A549 treated with Hydrocortisone at 1 μM for 4 hours (cell line): Measurements from ENCODE around the gene DSG3. TPM values are rescaled to one million over a fixed set of nuclear protein-coding genes. Genes with fewer than 3 reads are reported as not detected.

ENCODE experiments used
- total RNA-seq: library from RNA; stranded (reverse); fragments of 200-300 nt; extraction: Qiagen RNA extraction; gene quantifications from 5 replicates; pipeline ENCODE4 v1.2.3, GENCODE V29; 2022

The DSG3 gene
- total RNA-seq, result 0.01 to 0.02 TPM (median 0.02 TPM) in 3 of 5 replicates, not detected in the others

DNA sequence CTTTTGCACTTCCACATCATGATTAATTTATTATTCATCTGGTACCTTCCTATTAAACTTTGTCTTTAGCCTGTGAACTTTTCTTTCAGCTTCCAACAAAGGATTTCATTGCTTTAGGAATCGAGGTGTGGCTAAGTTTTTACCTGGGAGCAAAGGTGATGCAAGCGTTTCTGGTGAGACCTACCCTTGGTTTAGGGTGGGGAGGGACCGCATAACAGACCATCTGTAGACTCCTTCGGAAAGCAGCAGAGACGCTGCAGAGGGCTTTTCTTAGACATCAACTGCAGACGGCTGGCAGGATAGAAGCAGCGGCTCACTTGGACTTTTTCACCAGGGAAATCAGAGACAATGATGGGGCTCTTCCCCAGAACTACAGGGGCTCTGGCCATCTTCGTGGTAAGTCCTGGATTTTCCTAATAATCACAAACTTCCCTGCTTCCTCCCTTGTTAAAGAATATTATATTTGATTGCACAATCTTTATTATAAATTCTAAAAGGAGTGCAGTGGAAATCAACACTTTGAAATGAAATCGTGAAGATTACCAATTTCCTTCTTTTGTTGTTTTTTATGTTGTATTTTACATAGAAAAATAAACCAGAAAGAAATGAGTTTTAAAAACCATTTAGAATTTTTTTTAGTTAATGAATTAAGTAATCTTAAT lies at the start of gene DSG3:
Gene DSG3, plus strand, starts transcription at position 212 of the 662 bp plus-strand sequence. Its CDS starts 137 bp downstream, at position 349.

GRCh38 chr18:31497836-31498573 lies 50.5 kb downstream of the DSG3 start, which contains the start of gene DSG2:
Gene DSG2 (plus strand): TSS chr18:31498177. CDS start chr18:31498252, 75 bp downstream.

Other genes with a start within 250 kb of the DSG3 start
- gene DSG1, start 129.6 kb upstream of the DSG3 start, total RNA-seq, result not detected in 5 replicates
- not detected in 5 replicates for gene DSG4, start 71.0 kb upstream of the DSG3 start, total RNA-seq
- gene DSG2, start 50.4 kb downstream of the DSG3 start, total RNA-seq, result 43.0 to 81.7 TPM (median 62.8 TPM) in 5 replicates
- 0.25 to 0.43 TPM (median 0.30 TPM) in 4 of 5 replicates, not detected in the other for gene TTR, start 144.1 kb downstream of the DSG3 start, total RNA-seq
- 4.2 to 7.5 TPM (median 5.4 TPM) in 5 replicates for gene B4GALT6, start 236.8 kb downstream of the DSG3 start, total RNA-seq